ENCODE measurements around the gene AGPAT2.
A peak's percentile ranks its signal among the peaks of the same experiment; 100 is the strongest.

AGPAT2 gene

GRCh38 chr9:136631038-136632000 is 55.9 kb downstream of the AGPAT2 start:
- no peak overlapping the region for H3K27ac ChIP-seq
- TF ChIP-seq CTCF (IDR thresholded peaks at IDR 0.05) (peak; percentile 85), ZFX (IDR thresholded peaks at IDR 0.05; ENCODE audit: borderline replicate concordance) (no peak)

- TF ChIP-seq CTCF (IDR thresholded peaks at IDR 0.05) (no peak), ZFX (IDR thresholded peaks at IDR 0.05; ENCODE audit: borderline replicate concordance) (no peak)
- H3K27ac ChIP-seq, result no peak overlapping the region
These were observed 56.6 kb downstream of the AGPAT2 start for GRCh38 chr9:136630662-136630992.

GRCh38 chr9:136629879-136630661 is 57.2 kb downstream of the AGPAT2 start:
- no peak overlapping the region for H3K27ac ChIP-seq
- TF ChIP-seq ZFX (IDR thresholded peaks at IDR 0.05; ENCODE audit: borderline replicate concordance), result no peak
- peak; percentile 52 for TF ChIP-seq CTCF (IDR thresholded peaks at IDR 0.05)

GRCh38 chr9:136629001-136629878 is 58.0 kb downstream of the AGPAT2 start:
- no peak for TF ChIP-seq CTCF (IDR thresholded peaks at IDR 0.05)
- no peak for TF ChIP-seq ZFX (IDR thresholded peaks at IDR 0.05; ENCODE audit: borderline replicate concordance)
- no peak overlapping the region for H3K27ac ChIP-seq

- no peak for TF ChIP-seq CTCF (IDR thresholded peaks at IDR 0.05)
- no peak for TF ChIP-seq ZFX (IDR thresholded peaks at IDR 0.05; ENCODE audit: borderline replicate concordance)
- no peak overlapping the region for H3K27ac ChIP-seq
These were observed 59.0 kb downstream of the AGPAT2 start for GRCh38 chr9:136628268-136628667.

- H3K27ac ChIP-seq, result no peak overlapping the region
- no peak for TF ChIP-seq ZFX (IDR thresholded peaks at IDR 0.05; ENCODE audit: borderline replicate concordance)
- no peak for TF ChIP-seq CTCF (IDR thresholded peaks at IDR 0.05)
These were observed 59.6 kb downstream of the AGPAT2 start for GRCh38 chr9:136627703-136628102.

Data from 22Rv1 (cell line).